Natural killer cell (primary cell): ENCODE data around the gene APC. TPM values are rescaled to one million over a fixed set of nuclear protein-coding genes. Genes with fewer than 3 reads are reported as not detected.
A peak's percentile ranks its signal among the peaks of the same experiment; 100 is the strongest.

Experiments
- ATAC-seq, 3 donors: fragments of 150-1000 bp in 2 of 3; fragments of 200-7000 bp in 1 of 3; cut with Tn5 transposase; 1 replicate in 1 of 3; 2 replicates in 2 of 3; pipeline ENCODE4 v1.10.0; 2021; ENCODE audit warnings: mild to moderate bottlenecking in 2 of 3, moderate library complexity in 2 of 3
- DNase-seq, 2 donors: peaks; one replicate each; pipeline versions ENCODE4 v3.0.0 to v3.0.0-alpha.2; 2013 to 2021; ENCODE audit warnings: mixed read lengths in 1 of 2
- H3K27ac ChIP-seq: one replicate; pipeline ENCODE4 v1.5.1; 2013; ENCODE audit warnings: mild to moderate bottlenecking, low read length
- H3K27me3 ChIP-seq: one replicate; pipeline ENCODE4 v1.6.1; 2013; ENCODE audit warnings: low read length; ENCODE audit not compliant: control insufficient read depth, insufficient read depth
- H3K36me3 ChIP-seq: one replicate; pipeline ENCODE4 v1.6.1; 2013; ENCODE audit warnings: low read length; ENCODE audit not compliant: control insufficient read depth, insufficient read depth
- H3K4me1 ChIP-seq: one replicate; pipeline ENCODE4 v1.6.1; 2013; ENCODE audit warnings: low read length; ENCODE audit not compliant: control insufficient read depth, insufficient read depth
- H3K4me3 ChIP-seq: one replicate; pipeline ENCODE4 v1.5.1; 2013; ENCODE audit warnings: low read length
- H3K9me3 ChIP-seq: one replicate; pipeline ENCODE4 v1.6.1; 2013; ENCODE audit warnings: low read length; ENCODE audit not compliant: control insufficient read depth, insufficient read depth
- H3K27ac Mint-ChIP-seq, 2 donors: one replicate each; pipeline ENCODE4 v1.8.0; 2022; ENCODE audit warnings: mild to moderate bottlenecking in 2 of 2, mixed read lengths in 2 of 2, moderate library complexity in 1 of 2
- H3K27me3 Mint-ChIP-seq, 2 donors: one replicate each; pipeline ENCODE4 v1.8.0; 2022; ENCODE audit warnings: low read depth in 2 of 2, mixed read lengths in 2 of 2
- H3K36me3 Mint-ChIP-seq: one replicate; pipeline ENCODE4 v1.8.0; 2022; ENCODE audit warnings: mixed read lengths
- H3K4me1 Mint-ChIP-seq, 2 donors: one replicate each; pipeline ENCODE4 v1.8.0; 2022; ENCODE audit warnings: mixed read lengths in 2 of 2
- H3K4me3 Mint-ChIP-seq: one replicate; pipeline ENCODE4 v1.8.0; 2022; ENCODE audit warnings: mild to moderate bottlenecking, moderate library complexity, mixed read lengths
- H3K9me3 Mint-ChIP-seq, 2 donors: one replicate each; pipeline ENCODE4 v1.8.0; 2022; ENCODE audit warnings: mixed read lengths in 2 of 2
- WGBS: methylation state at CpG from one replicate; pipeline ENCODE4 v1.1.7; 2013; ENCODE audit warnings: missing lambda C conversion rate; ENCODE audit not compliant: insufficient coverage; 5-methylcytosine and 5-hydroxymethylcytosine counted together
- intact Hi-C: fragments of 100-400 bp; cut with micrococcal nuclease; formaldehyde crosslinking; loops from one replicate; pipeline ENCODE4 v1.14.2; 2022
- total RNA-seq, 4 donors: library from RNA; stranded (reverse); fragments of 120-200 nt in 1 of 4; gene quantifications; one replicate each; pipeline versions ENCODE4 v1.2.3 to v1.2.4, GENCODE V29; 2013 to 2022
- TF ChIP-seq, protein P1 (sequence below): fragments of 200-600 bp; IDR thresholded peaks from one replicate; pipeline ENCODE4 v1.8.0; 2022; ENCODE audit warnings: antibody characterized with exemption

The APC gene
- total RNA-seq, 3 donors from 2014 or later (not counting 1 experiment from before 2014, with no cell fraction given) = 40.1 to 52.3 (median 49.0) TPM

DNA sequence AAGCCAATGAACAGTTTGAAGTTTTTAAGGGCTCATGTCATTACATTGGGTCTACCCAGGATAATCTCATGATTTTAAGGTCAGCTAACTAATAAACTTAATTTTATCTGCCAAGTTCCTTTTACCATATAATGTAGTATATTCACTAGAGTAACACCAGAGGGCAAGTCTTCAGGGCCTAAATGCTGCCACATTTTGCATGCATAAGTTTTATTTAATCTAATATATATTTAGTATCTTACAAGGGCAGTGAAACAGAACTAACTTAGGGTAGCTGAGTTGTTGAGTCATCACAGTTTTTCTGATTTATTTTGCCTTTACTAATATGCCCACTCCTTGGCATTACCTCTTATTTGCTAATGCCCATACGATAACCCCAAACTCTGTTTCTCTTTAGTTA is 8.1 kb upstream of the APC start:
- Mint-ChIP-seq H3K4me1 (peaks cover 29 to 34% of the 10 kb centered on the region in 2 donors), H3K27ac (peak overlapping the region in 1 of 2 donors; percentile 1)

DNA sequence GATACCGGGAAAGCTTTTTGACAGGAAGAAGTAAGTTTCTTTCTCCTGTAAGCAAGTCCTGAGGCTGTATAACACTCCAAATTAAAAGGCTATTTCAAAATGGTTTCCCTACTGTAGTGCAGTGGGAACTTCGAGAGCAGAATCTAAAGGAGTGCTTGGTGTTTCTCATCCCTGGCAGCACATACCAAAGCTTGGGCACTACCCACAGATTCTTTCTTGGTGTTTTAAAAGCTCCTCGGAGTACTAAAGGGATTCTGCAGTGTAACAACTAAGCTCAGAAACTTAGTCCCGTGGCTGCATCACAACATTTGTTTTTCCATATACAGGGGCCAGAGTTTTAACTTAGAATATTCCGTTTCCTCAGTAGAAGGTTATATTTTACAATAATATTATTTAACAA is 5.6 kb upstream of the APC start:
- Mint-ChIP-seq H3K9me3 (no peaks in the 10 kb centered on the region), H3K36me3 (no peaks in the 10 kb centered on the region), H3K27ac (no peak overlapping the region), H3K4me3 (no peak overlapping the region), H3K27me3 (no peaks in the 10 kb centered on the region), H3K4me1 (peaks cover 18 to 23% of the 10 kb centered on the region in 2 donors)
- H3K4me3 ChIP-seq = no peak overlapping the region
- no peak for DNase-seq
- no peaks in the 10 kb centered on the region for H3K9me3 ChIP-seq
- intact Hi-C loops = no loop called here
- TF ChIP-seq, protein P1, sequence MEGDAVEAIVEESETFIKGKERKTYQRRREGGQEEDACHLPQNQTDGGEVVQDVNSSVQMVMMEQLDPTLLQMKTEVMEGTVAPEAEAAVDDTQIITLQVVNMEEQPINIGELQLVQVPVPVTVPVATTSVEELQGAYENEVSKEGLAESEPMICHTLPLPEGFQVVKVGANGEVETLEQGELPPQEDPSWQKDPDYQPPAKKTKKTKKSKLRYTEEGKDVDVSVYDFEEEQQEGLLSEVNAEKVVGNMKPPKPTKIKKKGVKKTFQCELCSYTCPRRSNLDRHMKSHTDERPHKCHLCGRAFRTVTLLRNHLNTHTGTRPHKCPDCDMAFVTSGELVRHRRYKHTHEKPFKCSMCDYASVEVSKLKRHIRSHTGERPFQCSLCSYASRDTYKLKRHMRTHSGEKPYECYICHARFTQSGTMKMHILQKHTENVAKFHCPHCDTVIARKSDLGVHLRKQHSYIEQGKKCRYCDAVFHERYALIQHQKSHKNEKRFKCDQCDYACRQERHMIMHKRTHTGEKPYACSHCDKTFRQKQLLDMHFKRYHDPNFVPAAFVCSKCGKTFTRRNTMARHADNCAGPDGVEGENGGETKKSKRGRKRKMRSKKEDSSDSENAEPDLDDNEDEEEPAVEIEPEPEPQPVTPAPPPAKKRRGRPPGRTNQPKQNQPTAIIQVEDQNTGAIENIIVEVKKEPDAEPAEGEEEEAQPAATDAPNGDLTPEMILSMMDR = no peak
- 97% methylated on average over 4 of the region's 5 CpGs for WGBS
- no peaks in the 10 kb centered on the region for H3K4me1 ChIP-seq
- no peaks in the 10 kb centered on the region for H3K27me3 ChIP-seq
- no peak overlapping the region for H3K27ac ChIP-seq
- ATAC-seq = no peak
- no peaks in the 10 kb centered on the region for H3K36me3 ChIP-seq

More for the DNA sequence above, 8.1 kb upstream of the APC start:
- Histone ChIP-seq H3K4me3 (no peak overlapping the region), H3K36me3 (no peaks in the 10 kb centered on the region), H3K9me3 (no peaks in the 10 kb centered on the region), H3K27ac (no peak overlapping the region), H3K27me3 (no peaks in the 10 kb centered on the region), H3K4me1 (peaks cover 4% of the 10 kb centered on the region)
- DNase-seq (no peak), ATAC-seq (no peak)
- intact Hi-C loops = no loop called here
- Mint-ChIP-seq H3K27me3 (no peaks in the 10 kb centered on the region), H3K9me3 (no peaks in the 10 kb centered on the region), H3K36me3 (no peaks in the 10 kb centered on the region), H3K4me3 (no peak overlapping the region)
- TF ChIP-seq, protein P1 = no peak
- WGBS = no CpG with 5 or more reads among the region's 1 CpG

DNA sequence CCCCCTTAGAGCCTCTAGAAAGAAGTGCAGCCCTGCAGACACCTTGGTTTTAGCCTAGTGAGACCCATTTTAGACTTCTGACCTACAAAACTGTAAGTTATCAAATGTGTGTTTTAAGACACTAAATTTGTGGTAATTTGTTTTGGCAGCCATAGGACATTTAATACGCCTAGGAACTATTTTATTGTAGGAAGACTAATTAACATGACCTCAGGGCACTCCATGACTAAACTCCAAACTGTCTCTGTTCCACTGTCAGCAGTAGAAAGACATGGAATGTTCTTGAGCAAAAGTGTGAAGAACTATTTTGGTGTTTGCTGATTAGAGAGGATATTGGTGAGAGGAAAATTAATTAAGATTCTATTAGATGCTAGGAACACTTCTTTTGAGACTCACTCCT is 4.1 kb upstream of the APC start:
- no peak overlapping the region for H3K27ac Mint-ChIP-seq
- H3K27me3 Mint-ChIP-seq = no peaks in the 10 kb centered on the region
- H3K36me3 ChIP-seq = no peaks in the 10 kb centered on the region
- no peaks in the 10 kb centered on the region for H3K9me3 ChIP-seq
- ATAC-seq = no peak
- peaks cover 32 to 37% of the 10 kb centered on the region in 2 donors for H3K4me1 Mint-ChIP-seq
- H3K27me3 ChIP-seq = no peaks in the 10 kb centered on the region
- no peak overlapping the region for H3K27ac ChIP-seq
- TF ChIP-seq, protein P1 = no peak
- no peaks in the 10 kb centered on the region for H3K9me3 Mint-ChIP-seq
- intact Hi-C loops = no loop called here
- no peak overlapping the region for H3K4me3 Mint-ChIP-seq
- no peak overlapping the region for H3K4me3 ChIP-seq
- DNase-seq = no peak
- H3K36me3 Mint-ChIP-seq = no peaks in the 10 kb centered on the region
- 100% methylated on average over 1 of the region's 1 CpG for WGBS
- peaks cover 8% of the 10 kb centered on the region for H3K4me1 ChIP-seq

- TF ChIP-seq, protein P1 = no peak
- Histone ChIP-seq H3K27me3 (no peaks in the 10 kb centered on the region), H3K4me3 (no peak overlapping the region), H3K4me1 (peaks cover 8% of the 10 kb centered on the region), H3K36me3 (no peaks in the 10 kb centered on the region), H3K27ac (no peak overlapping the region), H3K9me3 (no peaks in the 10 kb centered on the region)
- no peaks in the 10 kb centered on the region for H3K9me3 Mint-ChIP-seq
- no peak for ATAC-seq
- H3K4me3 Mint-ChIP-seq = no peak overlapping the region
- no CpG with 5 or more reads among the region's 3 CpGs for WGBS
- peaks cover 23 to 28% of the 10 kb centered on the region in 2 donors for H3K4me1 Mint-ChIP-seq
- intact Hi-C loops = no loop called here
- H3K27me3 Mint-ChIP-seq = no peaks in the 10 kb centered on the region
- H3K27ac Mint-ChIP-seq = no peak overlapping the region
- DNase-seq = no peak
- H3K36me3 Mint-ChIP-seq = no peaks in the 10 kb centered on the region
These were observed 3.1 kb upstream of the APC start for GRCh38 chr5:112734597-112734996.
